SHP77 (cell line): ENCODE measurements around the gene CAPN15.
A peak's percentile ranks its signal among the peaks of the same experiment; 100 is the strongest.

Experiments used
- DNase-seq, 2 experiments: peaks; one replicate each; lab custom pipeline; 2025; lab: John Stamatoyannopoulos, UW

Gene CAPN15

GRCh38 chr16:525520-526180 is 1.9 kb upstream of the CAPN15 start:
- DNase-seq: no peak

- peak in 1 of 2 experiments; percentile 30 for DNase-seq
These were observed 1.1 kb upstream of the CAPN15 start for GRCh38 chr16:526181-527014.

DNA sequence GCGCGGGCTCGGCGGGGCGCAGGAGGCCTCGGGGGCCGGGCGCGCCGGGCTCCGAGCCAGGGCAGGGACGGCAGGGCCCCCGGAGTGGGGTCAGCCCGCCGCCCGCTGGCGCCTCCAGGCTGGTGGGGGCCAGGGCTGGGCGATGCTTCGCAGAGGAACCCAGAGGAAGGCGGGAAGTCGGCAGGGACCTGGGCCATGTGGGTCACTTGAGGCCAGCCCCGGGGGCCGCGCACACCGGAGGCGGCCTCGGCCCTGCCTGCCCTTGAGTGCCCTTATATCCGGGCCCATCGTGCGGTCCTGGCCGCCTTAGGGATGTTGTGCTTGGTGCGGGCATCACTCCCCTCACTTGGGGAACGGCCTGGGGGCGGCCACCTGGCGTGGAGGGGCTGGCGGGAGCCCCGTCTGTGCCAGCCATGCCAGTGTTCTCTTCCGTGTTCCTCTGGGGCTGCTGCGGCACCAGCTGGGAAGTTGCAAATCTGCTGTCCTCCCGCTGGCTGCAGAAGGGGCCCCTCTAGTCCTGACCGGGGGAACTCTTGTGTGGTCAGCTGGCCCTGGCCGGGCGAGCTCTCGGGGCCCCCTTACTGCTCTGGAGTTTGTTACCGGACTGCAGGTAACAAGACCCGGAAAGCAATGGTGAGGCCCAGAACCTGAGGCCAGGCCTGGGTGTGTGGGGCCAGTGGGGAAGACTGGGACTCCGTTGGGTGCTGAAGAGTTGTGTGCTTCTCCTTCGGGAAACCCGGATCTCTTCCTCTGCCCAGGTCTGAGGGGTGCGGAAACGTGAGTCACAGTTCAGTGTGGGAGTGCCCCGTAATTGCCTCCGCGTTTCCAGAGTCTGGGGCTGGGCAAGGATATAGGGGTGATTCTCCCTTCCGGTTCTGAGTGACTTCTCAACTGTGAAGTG is 849 bp downstream of the CAPN15 start:
- DNase-seq: no peak

DNA sequence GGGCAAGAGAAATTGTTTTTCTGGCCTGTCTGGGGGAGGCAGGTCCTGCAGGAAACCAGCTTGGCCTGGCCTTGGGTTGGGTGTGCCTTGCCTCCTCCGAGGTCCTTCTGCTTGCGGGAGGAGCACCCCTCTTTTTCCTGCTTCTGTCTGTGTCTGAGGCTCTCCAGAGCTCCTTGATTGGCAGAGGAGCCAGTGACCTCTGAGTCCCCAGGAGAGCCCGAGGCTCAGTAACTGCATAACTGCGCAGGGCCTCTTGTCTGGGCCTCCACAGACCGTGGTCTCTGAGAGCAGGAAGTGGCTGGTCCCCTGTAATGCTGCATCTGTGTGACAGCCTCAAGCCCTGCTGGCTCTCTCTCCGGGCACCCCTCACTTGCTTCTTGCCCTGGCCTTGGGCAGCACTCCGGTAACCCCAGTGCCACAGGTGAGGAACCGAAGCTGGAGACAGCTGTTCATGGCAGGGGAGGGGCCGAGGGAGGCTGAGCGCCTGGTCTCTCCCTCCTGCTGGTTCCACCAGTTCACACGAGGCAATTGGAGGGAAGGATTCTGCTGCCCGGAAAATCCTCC is 1.6 kb downstream of the CAPN15 start:
- no peak for DNase-seq

GRCh38 chr16:530111-530817 is 2.8 kb downstream of the CAPN15 start:
- no peak for DNase-seq

GRCh38 chr16:531494-532125 is 4.1 kb downstream of the CAPN15 start:
- DNase-seq: no peak

DNA sequence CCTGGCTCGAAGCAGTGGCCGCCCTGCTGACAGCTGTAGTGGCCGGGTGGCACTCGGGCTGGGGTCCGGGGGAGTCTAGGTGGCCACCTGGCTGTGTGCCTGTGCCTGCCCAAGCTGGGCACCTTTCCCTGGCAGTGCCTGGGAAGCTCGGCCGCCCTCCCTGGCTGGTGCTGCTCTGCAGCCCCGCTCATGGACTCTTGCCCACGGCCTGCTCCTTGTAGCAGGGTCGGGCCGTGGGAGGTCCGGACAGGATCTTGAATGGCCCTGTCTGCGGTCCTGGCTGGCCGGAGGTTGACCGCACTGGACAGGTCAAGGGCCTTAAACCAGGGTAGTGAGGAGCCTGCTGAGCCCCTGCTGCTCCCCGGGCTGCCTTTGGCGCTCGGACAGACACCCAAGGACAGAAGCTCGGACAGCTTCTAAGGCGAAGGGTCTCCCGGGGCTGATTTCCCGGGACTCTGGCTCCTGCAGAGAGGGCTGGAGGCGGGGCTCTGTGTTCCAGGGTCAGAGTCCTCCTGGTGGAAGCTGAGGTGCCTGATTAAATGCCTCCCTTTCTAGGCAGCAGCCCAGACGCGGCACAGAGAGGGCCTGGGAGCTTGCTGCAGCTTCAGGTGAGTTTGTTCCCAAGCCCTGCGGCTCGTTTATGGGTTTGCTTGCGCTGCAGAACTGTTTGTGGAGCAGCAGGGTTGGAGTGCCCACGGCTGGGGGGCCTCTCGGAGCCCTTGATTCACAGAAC is 6.0 kb downstream of the CAPN15 start:
- no peak for DNase-seq

DNA sequence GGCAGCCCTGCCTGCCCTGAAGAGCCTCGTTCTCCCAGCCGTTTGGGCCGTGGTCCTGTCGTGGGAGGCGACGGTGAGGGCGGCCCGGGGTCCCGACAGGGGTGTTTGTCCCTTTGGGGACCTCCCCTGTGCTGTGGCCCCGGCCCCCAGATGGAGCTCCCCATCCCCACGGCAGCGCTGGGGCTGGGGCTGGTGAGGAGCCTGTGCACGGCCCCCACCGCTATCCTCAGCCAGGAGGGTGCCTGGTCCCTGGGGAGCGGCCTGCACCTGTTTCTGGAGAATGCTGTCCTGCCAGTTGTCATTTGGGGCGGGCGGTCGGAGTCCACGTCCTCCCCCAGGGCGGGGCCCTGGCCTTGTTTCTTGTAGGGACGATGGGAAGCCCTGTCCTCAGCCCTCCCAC is 6.6 kb downstream of the CAPN15 start:
- no peak for DNase-seq

- DNase-seq: no peak
These were observed 7.4 kb downstream of the CAPN15 start for GRCh38 chr16:534856-535445.

DNA sequence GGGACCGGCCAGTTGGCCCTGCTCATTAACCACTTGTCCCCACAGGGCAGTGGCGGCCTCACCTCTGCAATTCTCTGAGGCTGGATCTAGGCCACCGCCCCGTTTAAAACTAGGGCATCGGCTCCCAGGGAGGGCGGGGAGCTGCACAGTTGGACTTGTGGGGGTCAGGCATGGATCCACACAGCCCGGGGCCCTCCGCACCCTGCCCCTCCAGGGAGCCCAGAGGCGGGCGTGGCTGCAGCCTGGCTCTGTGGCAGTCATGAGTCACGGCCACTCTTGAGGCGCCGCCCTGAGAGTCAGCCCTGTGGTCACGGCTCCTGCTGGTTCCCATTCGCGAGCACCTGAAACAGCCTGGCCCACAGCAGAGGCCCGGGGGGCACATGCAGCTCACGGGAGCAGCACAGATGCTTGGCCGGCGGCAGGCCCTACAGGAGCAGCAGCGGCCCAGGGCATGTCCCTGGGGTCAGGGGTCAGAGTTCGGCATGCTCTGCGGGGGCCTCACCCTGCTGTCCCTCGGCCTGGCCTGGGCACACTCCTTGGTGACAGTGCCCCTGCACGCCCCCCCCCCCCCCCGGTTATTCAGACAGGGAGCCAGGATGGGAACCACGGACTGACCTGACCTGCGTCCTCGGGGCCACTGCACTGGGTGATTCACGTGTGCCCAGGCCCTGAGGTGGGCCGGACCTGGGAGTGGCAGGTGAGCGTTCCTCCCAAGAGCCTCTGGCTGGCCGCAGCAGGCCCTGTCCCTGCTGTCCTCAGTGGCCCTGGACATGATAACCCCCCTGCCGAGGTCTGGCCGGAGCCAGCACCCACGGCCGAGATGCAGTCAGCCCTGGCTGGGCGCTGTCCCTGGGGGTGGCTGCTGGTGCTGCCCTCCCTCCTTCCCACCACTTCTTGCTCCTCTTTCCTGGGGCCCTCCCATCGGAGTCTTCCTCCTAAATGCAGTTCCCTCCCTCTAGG is 8.2 kb downstream of the CAPN15 start:
- no peak for DNase-seq

- DNase-seq: no peak
These were observed 9.2 kb downstream of the CAPN15 start for GRCh38 chr16:536746-537145.

DNA sequence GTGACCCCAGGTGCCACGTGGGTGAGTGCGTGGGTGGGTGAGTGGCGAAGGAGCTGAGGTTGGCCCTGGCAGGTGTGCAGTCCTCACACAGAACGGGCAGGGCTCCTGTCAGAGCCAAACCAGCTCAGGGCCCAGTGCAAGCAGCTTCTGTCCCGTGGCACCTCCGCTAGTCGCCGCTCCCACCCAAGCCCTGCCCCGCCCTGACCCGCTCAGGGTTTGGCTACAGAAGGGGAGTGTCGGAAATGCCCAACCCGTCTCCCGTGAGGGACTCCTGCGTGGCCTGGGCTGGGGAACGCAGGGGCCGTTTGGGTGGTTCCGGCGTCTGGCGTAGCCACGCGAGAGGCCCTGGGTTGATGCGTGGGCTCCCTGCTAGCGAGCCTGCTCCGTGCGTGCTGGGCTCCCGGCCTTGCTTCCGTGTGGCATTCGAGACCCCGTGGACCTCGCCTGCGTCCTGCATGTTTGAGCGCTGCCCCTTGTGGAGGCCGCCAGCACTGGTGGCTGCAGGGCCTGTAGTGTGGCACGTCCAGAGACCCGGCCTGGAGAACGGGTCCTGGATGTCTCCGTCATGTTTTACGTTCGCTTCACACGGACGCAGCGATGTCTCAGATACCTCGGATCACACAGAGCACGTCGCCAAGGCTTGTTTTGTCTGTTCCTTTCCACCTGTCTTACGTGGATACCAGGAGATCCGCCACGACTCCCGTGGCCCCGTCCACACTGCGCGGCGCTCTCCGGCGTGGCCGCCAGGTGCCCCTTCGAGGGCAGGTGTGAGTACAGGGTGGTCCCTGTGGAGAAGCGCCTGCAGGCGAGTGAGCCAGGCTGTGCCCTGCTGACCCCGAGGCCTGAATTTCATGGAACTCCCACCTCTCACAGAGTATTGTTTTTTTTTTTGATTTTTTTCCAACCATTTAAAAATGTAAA is 10.2 kb downstream of the CAPN15 start:
- no peak for DNase-seq

DNA sequence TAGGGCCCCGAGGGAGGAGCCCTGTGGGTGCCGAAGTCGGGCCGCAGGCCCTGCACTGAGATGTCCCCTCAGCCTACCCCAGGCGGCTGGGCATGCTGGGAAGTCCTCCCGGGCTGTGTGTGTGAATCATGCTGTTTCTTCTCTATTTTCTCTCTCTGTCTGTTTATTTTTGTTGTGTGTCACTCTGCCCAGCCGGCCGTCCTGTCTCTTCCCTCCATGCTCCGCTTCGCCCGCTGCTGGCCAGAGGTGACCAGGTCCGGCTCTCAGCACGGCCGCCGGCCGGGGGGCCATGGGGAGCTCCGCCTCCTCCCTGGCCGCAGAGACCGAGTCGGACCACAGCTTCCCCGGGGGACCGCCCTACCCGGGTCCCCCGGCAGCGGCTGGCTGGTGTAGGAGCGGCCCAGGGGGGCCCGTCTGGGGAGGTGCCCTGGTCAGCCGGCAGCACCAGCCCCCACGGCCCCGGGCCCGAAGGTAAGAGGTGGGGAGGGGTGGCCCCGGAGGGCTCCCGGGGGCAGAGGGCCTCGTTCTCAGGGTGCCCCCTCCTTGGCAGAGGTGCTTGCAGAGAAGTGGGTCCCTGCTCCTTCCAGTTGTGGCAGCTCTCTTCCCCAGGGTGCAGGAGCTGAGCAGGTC is 12.5 kb downstream of the CAPN15 start:
- no peak for DNase-seq

DNA sequence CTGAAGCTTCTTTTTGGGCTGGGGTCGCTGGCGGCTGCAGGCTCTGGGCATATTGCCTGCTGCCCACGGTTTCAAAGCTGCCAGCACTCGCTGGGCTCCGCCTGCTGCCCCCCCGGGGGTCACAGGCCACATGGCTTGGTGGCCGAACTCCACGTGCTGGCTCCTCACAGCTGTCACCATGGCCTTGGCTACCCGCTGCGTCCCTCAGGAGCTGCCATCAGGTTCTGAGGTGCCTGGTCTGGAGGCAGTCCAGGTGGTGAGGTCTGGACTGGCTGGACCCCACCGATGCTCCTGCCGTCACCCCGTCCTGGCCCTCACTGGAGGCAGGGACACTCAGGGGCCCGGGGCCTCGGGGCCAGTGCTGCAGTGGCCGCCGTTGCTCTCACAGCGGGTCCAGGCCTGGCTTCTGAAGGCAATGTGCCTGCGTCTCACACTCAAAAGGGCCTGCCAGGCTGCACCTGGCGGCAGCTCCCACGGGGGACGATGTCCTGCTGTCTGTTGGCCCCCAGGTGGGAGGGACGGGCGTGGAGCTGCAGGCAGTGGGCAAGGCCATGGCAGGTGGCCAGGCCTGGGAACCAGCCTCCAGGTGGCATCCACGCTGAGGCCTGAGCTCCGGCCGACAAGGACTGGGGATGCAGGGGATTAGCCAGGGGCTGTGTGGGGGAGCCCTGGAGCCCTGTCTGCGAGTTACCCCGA is 13.3 kb downstream of the CAPN15 start:
- DNase-seq: no peak

DNA sequence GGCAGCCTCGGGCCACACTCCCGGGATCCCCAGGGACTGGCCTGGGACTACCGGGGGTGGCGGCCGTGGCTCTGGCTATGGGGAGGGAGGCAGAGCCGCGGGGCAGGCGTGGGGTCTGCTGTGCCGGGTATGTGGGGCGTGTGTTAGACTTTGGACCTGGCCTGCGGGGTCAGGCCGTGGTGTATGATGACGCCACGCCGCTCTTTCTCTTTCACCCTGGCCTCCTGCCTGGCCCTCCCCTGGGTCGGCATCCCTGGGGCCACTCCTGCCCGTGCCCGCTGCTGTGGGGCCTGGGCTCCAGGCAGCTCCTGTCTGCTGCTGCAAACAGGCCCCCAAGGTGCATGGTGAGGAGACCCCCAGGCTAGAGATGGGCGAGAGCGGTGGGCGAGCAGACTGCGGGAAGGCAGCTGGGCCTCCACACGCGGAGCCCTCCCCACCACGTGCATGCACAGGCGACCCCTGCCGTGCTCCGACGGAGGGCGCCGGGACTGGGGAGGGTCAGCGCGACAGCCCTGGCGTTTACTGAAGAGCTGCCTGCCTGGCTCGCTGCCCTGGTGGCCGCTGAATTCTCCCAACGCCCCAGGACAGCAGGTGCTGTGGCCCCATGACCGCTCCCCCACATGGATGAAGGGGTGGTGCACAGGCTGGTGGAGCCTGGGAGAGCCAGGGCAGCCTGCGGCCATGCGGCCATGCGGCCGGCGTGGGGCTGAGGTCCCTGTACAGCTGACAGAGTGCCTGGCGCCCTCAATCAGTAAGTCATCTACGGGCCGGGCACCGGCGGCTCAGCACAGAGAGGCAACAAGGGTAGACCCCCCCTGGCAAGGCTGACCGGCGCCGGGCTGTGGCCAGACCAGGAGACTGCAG is 16.0 kb downstream of the CAPN15 start:
- DNase-seq: no peak

- DNase-seq: no peak
These were observed 17.0 kb downstream of the CAPN15 start for GRCh38 chr16:544517-544916.
